Liver (tissue), 9 donors: ENCODE measurements around the gene TTF2. TPM values are rescaled to one million over a fixed set of nuclear protein-coding genes. Genes with fewer than 3 reads are reported as not detected.

Experiments
- DNase-seq: peaks from one replicate; pipeline ENCODE4 v3.0.0-alpha.2; 2017; ENCODE audit warnings: low spot score
- H3K27ac ChIP-seq, 2 donors: one replicate each; pipeline ENCODE4 v1.7.0; 2013; ENCODE audit warnings: inconsistent platforms in 2 of 2, low read length in 2 of 2, control low read depth in 1 of 2, low read depth in 1 of 2, mild to moderate bottlenecking in 1 of 2
- H3K27me3 ChIP-seq, 4 donors: one replicate each; pipeline versions ENCODE4 v1.6.1 to v1.7.0; 2013; ENCODE audit warnings: low read length in 3 of 4, inconsistent platforms in 1 of 4, mild to moderate bottlenecking in 1 of 4, moderate library complexity in 1 of 4; ENCODE audit not compliant: control insufficient read depth in 4 of 4, insufficient read depth in 4 of 4
- H3K36me3 ChIP-seq, 4 donors: one replicate each; pipeline versions ENCODE4 v1.6.1 to v1.7.0; 2013; ENCODE audit warnings: low read length in 3 of 4, mild to moderate bottlenecking in 3 of 4, low read depth in 1 of 4, moderate library complexity in 1 of 4; ENCODE audit not compliant: control insufficient read depth in 4 of 4, insufficient read depth in 3 of 4
- H3K4me1 ChIP-seq, 4 donors: one replicate each; pipeline versions ENCODE4 v1.6.1 to v1.7.0; 2013; ENCODE audit warnings: low read length in 3 of 4, mild to moderate bottlenecking in 3 of 4, moderate library complexity in 1 of 4; ENCODE audit not compliant: control insufficient read depth in 4 of 4, insufficient read depth in 4 of 4
- H3K4me3 ChIP-seq, 3 donors: one replicate each; pipeline versions ENCODE4 v1.6.1 to v1.7.0; 2013; ENCODE audit warnings: low read length in 3 of 3, control low read depth in 1 of 3, low read depth in 1 of 3, mild to moderate bottlenecking in 1 of 3
- H3K9ac ChIP-seq, 2 donors: one replicate each; pipeline ENCODE4 v1.7.0; 2013; ENCODE audit warnings: low read length in 2 of 2, mild to moderate bottlenecking in 2 of 2, moderate library complexity in 2 of 2, control low read depth in 1 of 2, low read depth in 1 of 2
- H3K9me3 ChIP-seq, 4 donors: one replicate each; pipeline versions ENCODE4 v1.6.1 to v1.7.0; 2013; ENCODE audit warnings: low read length in 3 of 4; ENCODE audit not compliant: control insufficient read depth in 4 of 4
- EGR1 ChIP-seq, 2 donors: IDR thresholded peaks; 2 replicates each; pipeline ENCODE4 v1.6.1; 2016 to 2018; ENCODE audit warnings: antibody characterized with exemption in 2 of 2, low read depth in 2 of 2
- FOXA1 ChIP-seq: IDR thresholded peaks from 2 replicates; pipeline ENCODE4 v1.6.1; 2016; ENCODE audit warnings: antibody characterized with exemption
- FOXA2 ChIP-seq: IDR thresholded peaks from 2 replicates; pipeline ENCODE4 v1.6.1; 2016; ENCODE audit warnings: antibody characterized with exemption
- GABPA ChIP-seq, 2 donors: IDR thresholded peaks in 1 of 2; conservative IDR thresholded peaks in 1 of 2; 2 replicates each; pipeline ENCODE4 v1.6.1; 2016; ENCODE audit warnings: antibody characterized with exemption in 2 of 2, mild to moderate bottlenecking in 1 of 2, moderate library complexity in 1 of 2
- HNF4A ChIP-seq, 2 donors: conservative IDR thresholded peaks; 2 replicates each; pipeline ENCODE4 v1.6.1; 2016; ENCODE audit warnings: antibody characterized with exemption in 2 of 2, mild to moderate bottlenecking in 2 of 2
- HNF4G ChIP-seq: IDR thresholded peaks from 2 replicates; pipeline ENCODE4 v1.6.1; 2016; ENCODE audit warnings: antibody characterized with exemption
- JUND ChIP-seq, 2 donors: IDR thresholded peaks; 2 replicates each; pipeline ENCODE4 v1.6.1; 2016; ENCODE audit warnings: antibody characterized with exemption in 2 of 2
- NR2F2 ChIP-seq: IDR thresholded peaks from 2 replicates; pipeline ENCODE4 v1.6.1; 2016; ENCODE audit warnings: antibody characterized with exemption
- RAD21 ChIP-seq, 2 donors: IDR thresholded peaks; 2 replicates each; pipeline ENCODE4 v1.6.1; 2016; ENCODE audit warnings: antibody characterized with exemption in 2 of 2, mild to moderate bottlenecking in 2 of 2
- REST ChIP-seq: IDR thresholded peaks from 2 replicates; pipeline ENCODE4 v1.6.1; 2016; ENCODE audit warnings: antibody characterized with exemption, mild to moderate bottlenecking
- RXRA ChIP-seq, 2 donors: IDR thresholded peaks; 2 replicates each; pipeline ENCODE4 v1.6.1; 2017 to 2018; ENCODE audit warnings: antibody characterized with exemption in 2 of 2, mild to moderate bottlenecking in 1 of 2
- SP1 ChIP-seq: IDR thresholded peaks from 2 replicates; pipeline ENCODE4 v1.6.1; 2018; ENCODE audit warnings: antibody characterized with exemption, mild to moderate bottlenecking
- TAF1 ChIP-seq: conservative IDR thresholded peaks from 2 replicates; pipeline ENCODE4 v1.6.1; 2016; ENCODE audit warnings: antibody characterized with exemption, mild to moderate bottlenecking
- ZBTB33 ChIP-seq: IDR thresholded peaks from 2 replicates; pipeline ENCODE4 v1.6.1; 2016; ENCODE audit warnings: antibody characterized with exemption
- WGBS: extraction: QIAGEN DNeasy Blood & Tissue Kit; methylation state at CpG from one replicate; pipeline ENCODE4 v1.1.7; 2013; 5-methylcytosine and 5-hydroxymethylcytosine counted together
- polyA plus RNA-seq, 2 donors: library from polyadenylated mRNA; stranded (reverse) in 1 of 2; unstranded in 1 of 2; fragments of 200-250 nt in 1 of 2; fragments of >200 nt in 1 of 2; fragmentation: Nextera tagmentation in 1 of 2; extraction: Ambion mirVana in 1 of 2; gene quantifications; one replicate each; pipeline versions ENCODE4 v1.2.1 to v1.2.3, GENCODE V29; 2013 to 2015
- total RNA-seq, 2 donors: library from RNA; depleted of rRNA; stranded (reverse); fragments of >200 nt; gene quantifications; one replicate each; pipeline ENCODE4 v1.2.3, GENCODE V29; 2014
- TF ChIP-seq, protein P1 (sequence below): IDR thresholded peaks from 2 replicates; pipeline ENCODE4 v1.6.1; 2016; ENCODE audit warnings: antibody characterized with exemption
- TF ChIP-seq, protein P2 (sequence below): IDR thresholded peaks from 2 replicates; pipeline ENCODE4 v1.6.1; 2016; ENCODE audit warnings: antibody characterized with exemption
- TF ChIP-seq, protein P3 (sequence below): fragments of 150-350 bp; IDR thresholded peaks from 2 replicates; pipeline ENCODE4 v1.5.1; 2017; ENCODE audit warnings: improper control_type of control experiment, low read depth, low read length; ENCODE audit not compliant: missing input control
- donor health status: healthy.
- donor health status: healthy.
- donor health status: healthy.
- donor health status: healthy.
- donor health status: healthy.

TTF2 gene
- total and polyA plus RNA-seq, 4 donors: 1.3 to 16.9 (median 2.8) TPM

GRCh38 chr1:117098287-117098890, 38.3 kb downstream of the TTF2 start:
- no peak overlapping the region for H3K4me3 ChIP-seq
- H3K36me3 ChIP-seq: peaks cover 3 to 12% (median 4%) of the 10 kb centered on the region in 4 donors
- DNase-seq: no peak
- no peaks in the 10 kb centered on the region for H3K9me3 ChIP-seq
- WGBS: 98% methylated on average over 4 of the region's 4 CpGs
- TF ChIP-seq, protein P1, sequence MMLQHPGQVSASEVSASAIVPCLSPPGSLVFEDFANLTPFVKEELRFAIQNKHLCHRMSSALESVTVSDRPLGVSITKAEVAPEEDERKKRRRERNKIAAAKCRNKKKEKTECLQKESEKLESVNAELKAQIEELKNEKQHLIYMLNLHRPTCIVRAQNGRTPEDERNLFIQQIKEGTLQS: no peak
- TF ChIP-seq, protein P2, sequence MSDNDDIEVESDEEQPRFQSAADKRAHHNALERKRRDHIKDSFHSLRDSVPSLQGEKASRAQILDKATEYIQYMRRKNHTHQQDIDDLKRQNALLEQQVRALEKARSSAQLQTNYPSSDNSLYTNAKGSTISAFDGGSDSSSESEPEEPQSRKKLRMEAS: no peak
- TF ChIP-seq RXRA (IDR thresholded peaks at IDR 0.05): no peak
- TF ChIP-seq HNF4G: no peak
- no peak for TF ChIP-seq FOXA1
- TF ChIP-seq REST: no peak
- TF ChIP-seq, protein P3, sequence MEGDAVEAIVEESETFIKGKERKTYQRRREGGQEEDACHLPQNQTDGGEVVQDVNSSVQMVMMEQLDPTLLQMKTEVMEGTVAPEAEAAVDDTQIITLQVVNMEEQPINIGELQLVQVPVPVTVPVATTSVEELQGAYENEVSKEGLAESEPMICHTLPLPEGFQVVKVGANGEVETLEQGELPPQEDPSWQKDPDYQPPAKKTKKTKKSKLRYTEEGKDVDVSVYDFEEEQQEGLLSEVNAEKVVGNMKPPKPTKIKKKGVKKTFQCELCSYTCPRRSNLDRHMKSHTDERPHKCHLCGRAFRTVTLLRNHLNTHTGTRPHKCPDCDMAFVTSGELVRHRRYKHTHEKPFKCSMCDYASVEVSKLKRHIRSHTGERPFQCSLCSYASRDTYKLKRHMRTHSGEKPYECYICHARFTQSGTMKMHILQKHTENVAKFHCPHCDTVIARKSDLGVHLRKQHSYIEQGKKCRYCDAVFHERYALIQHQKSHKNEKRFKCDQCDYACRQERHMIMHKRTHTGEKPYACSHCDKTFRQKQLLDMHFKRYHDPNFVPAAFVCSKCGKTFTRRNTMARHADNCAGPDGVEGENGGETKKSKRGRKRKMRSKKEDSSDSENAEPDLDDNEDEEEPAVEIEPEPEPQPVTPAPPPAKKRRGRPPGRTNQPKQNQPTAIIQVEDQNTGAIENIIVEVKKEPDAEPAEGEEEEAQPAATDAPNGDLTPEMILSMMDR: no peak
- TF ChIP-seq NR2F2: no peak
- no peak for TF ChIP-seq JUND (IDR thresholded peaks at IDR 0.05)
- TF ChIP-seq RAD21 (IDR thresholded peaks at IDR 0.05): no peak
- TF ChIP-seq ZBTB33: no peak
- no peak for TF ChIP-seq TAF1
- no peak for TF ChIP-seq HNF4A (conservative IDR thresholded peaks at IDR 0.05)
- no peak for TF ChIP-seq SP1
- no peak for TF ChIP-seq FOXA2
- no peak for TF ChIP-seq EGR1 (IDR thresholded peaks at IDR 0.05; ENCODE audit: low read depth in 2 of 2)
- TF ChIP-seq GABPA (IDR thresholded peaks at IDR 0.05 in 1 of 2, conservative IDR thresholded peaks at IDR 0.05 in 1 of 2): no peak
- no peak overlapping the region for H3K27ac ChIP-seq
- no peaks in the 10 kb centered on the region for H3K27me3 ChIP-seq
- H3K9ac ChIP-seq: no peak overlapping the region
- no peaks in the 10 kb centered on the region for H3K4me1 ChIP-seq
